Natural killer cell (primary cell): ENCODE measurements around the gene HOXA6. TPM values are rescaled to one million over a fixed set of nuclear protein-coding genes. Genes with fewer than 3 reads are reported as not detected.

ENCODE experiments used
- ATAC-seq, 3 donors: fragments of 150-1000 bp in 2 of 3; fragments of 200-7000 bp in 1 of 3; cut with Tn5 transposase; 1 replicate in 1 of 3; 2 replicates in 2 of 3; pipeline ENCODE4 v1.10.0; 2021; ENCODE audit warnings: mild to moderate bottlenecking in 2 of 3, moderate library complexity in 2 of 3
- DNase-seq, 2 donors: peaks; one replicate each; pipeline versions ENCODE4 v3.0.0 to v3.0.0-alpha.2; 2013 to 2021; ENCODE audit warnings: mixed read lengths in 1 of 2
- H3K27ac ChIP-seq: one replicate; pipeline ENCODE4 v1.5.1; 2013; ENCODE audit warnings: mild to moderate bottlenecking, low read length
- H3K27me3 ChIP-seq: one replicate; pipeline ENCODE4 v1.6.1; 2013; ENCODE audit warnings: low read length; ENCODE audit not compliant: control insufficient read depth, insufficient read depth
- H3K36me3 ChIP-seq: one replicate; pipeline ENCODE4 v1.6.1; 2013; ENCODE audit warnings: low read length; ENCODE audit not compliant: control insufficient read depth, insufficient read depth
- H3K4me1 ChIP-seq: one replicate; pipeline ENCODE4 v1.6.1; 2013; ENCODE audit warnings: low read length; ENCODE audit not compliant: control insufficient read depth, insufficient read depth
- H3K4me3 ChIP-seq: one replicate; pipeline ENCODE4 v1.5.1; 2013; ENCODE audit warnings: low read length
- H3K9me3 ChIP-seq: one replicate; pipeline ENCODE4 v1.6.1; 2013; ENCODE audit warnings: low read length; ENCODE audit not compliant: control insufficient read depth, insufficient read depth
- H3K27ac Mint-ChIP-seq, 2 donors: one replicate each; pipeline ENCODE4 v1.8.0; 2022; ENCODE audit warnings: mild to moderate bottlenecking in 2 of 2, mixed read lengths in 2 of 2, moderate library complexity in 1 of 2
- H3K27me3 Mint-ChIP-seq, 2 donors: one replicate each; pipeline ENCODE4 v1.8.0; 2022; ENCODE audit warnings: low read depth in 2 of 2, mixed read lengths in 2 of 2
- H3K36me3 Mint-ChIP-seq: one replicate; pipeline ENCODE4 v1.8.0; 2022; ENCODE audit warnings: mixed read lengths
- H3K4me1 Mint-ChIP-seq, 2 donors: one replicate each; pipeline ENCODE4 v1.8.0; 2022; ENCODE audit warnings: mixed read lengths in 2 of 2
- H3K4me3 Mint-ChIP-seq: one replicate; pipeline ENCODE4 v1.8.0; 2022; ENCODE audit warnings: mild to moderate bottlenecking, moderate library complexity, mixed read lengths
- H3K9me3 Mint-ChIP-seq, 2 donors: one replicate each; pipeline ENCODE4 v1.8.0; 2022; ENCODE audit warnings: mixed read lengths in 2 of 2
- CTCF ChIP-seq: fragments of 200-600 bp; IDR thresholded peaks from one replicate; pipeline ENCODE4 v1.8.0; 2022; ENCODE audit warnings: antibody characterized with exemption
- WGBS: methylation state at CpG from one replicate; pipeline ENCODE4 v1.1.7; 2013; ENCODE audit warnings: missing lambda C conversion rate; ENCODE audit not compliant: insufficient coverage; 5-methylcytosine and 5-hydroxymethylcytosine counted together
- intact Hi-C: fragments of 100-400 bp; cut with micrococcal nuclease; formaldehyde crosslinking; loops from one replicate; pipeline ENCODE4 v1.14.2; 2022
- total RNA-seq, 4 donors: library from RNA; stranded (reverse); fragments of 120-200 nt in 1 of 4; gene quantifications; one replicate each; pipeline versions ENCODE4 v1.2.3 to v1.2.4, GENCODE V29; 2013 to 2022

HOXA6 gene
- total RNA-seq, 3 donors from 2014 or later (not counting 1 experiment from before 2014, with no cell fraction given) = 0.28 to 0.65 (median 0.43) TPM

GRCh38 chr7:27182285-27182841, 34.8 kb upstream of the HOXA6 start:
- Mint-ChIP-seq H3K27me3 (peaks cover 68 to 79% of the 10 kb centered on the region in 2 donors), H3K9me3 (no peaks in the 10 kb centered on the region), H3K4me1 (peaks cover 27 to 37% of the 10 kb centered on the region in 2 donors), H3K27ac (no peak overlapping the region), H3K4me3 (peak overlapping the region; percentile 37), H3K36me3 (peaks cover 7% of the 10 kb centered on the region)
- Histone ChIP-seq H3K9me3 (no peaks in the 10 kb centered on the region), H3K4me3 (no peak overlapping the region), H3K27me3 (peaks cover 80% of the 10 kb centered on the region), H3K4me1 (peaks cover 42% of the 10 kb centered on the region), H3K27ac (no peak overlapping the region), H3K36me3 (no peaks in the 10 kb centered on the region)
- ATAC-seq (no peak), DNase-seq (no peak)
- intact Hi-C loops = no loop called here
- no peak for TF ChIP-seq CTCF
- WGBS = 60% methylated on average over 4 of the region's 4 CpGs

- 86% methylated on average over 3 of the region's 4 CpGs for WGBS
- peaks cover 42% of the 10 kb centered on the region for H3K4me1 ChIP-seq
- Mint-ChIP-seq H3K27me3 (peaks cover 64 to 74% of the 10 kb centered on the region in 2 donors), H3K4me3 (no peak overlapping the region), H3K9me3 (no peaks in the 10 kb centered on the region), H3K4me1 (peaks cover 27 to 37% of the 10 kb centered on the region in 2 donors), H3K27ac (no peak overlapping the region), H3K36me3 (peaks cover 7% of the 10 kb centered on the region)
- intact Hi-C loops = no loop called here
- ATAC-seq = no peak
- no peak for TF ChIP-seq CTCF
- DNase-seq = peak in 1 of 2 donors; percentile 12
- no peak overlapping the region for H3K27ac ChIP-seq
- no peaks in the 10 kb centered on the region for H3K9me3 ChIP-seq
- H3K4me3 ChIP-seq = no peak overlapping the region
- H3K27me3 ChIP-seq = peaks cover 74% of the 10 kb centered on the region
- no peaks in the 10 kb centered on the region for H3K36me3 ChIP-seq
Measured at GRCh38 chr7:27181795-27182275, 34.3 kb upstream of the HOXA6 start.

DNA sequence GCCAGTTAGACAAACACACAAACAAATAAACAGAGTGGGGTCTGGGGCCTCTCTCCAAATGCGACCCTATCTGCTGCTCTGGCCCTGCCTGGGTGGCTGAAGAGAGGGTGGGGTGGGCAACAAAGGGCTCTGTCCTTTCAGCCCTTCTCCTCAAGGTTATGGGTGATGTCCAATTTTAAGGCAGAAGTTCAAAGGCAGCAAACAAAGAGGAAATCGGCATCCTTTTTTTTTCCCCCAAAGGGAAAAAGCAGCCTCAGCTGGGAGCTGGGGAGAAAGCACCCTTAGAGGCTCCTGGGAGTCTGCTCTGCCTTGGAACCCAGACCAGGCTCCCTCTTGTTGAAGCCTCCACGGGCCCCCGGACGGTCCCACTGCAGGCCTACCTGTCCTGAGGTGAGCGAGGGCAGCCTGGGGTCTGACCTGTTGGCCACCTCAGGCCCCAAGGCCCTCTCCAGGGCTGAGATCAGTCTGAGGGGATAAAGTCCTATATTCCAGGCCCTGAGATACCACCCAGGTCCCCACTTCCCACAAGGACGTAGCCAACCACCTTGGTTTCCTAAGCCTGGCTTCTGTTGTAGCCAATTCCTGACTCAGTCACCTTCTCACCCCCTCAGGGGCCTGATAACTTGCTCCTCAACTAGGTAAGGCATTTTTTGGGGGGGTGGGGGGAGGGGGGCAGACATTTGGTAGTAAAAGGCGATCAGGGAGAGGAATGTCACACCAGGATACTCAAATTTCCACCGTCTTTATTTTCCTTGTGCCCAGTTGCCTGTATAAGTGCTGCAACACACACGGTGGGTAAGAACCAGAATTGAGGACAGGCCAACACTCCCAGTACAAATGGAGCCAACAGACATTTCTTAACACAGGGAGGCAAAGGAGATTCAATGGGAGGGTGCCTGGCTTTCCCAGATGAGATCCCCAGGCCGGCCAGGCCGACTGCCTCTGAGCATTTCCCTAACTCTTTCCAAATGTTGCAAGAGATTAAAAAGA, 33.2 kb upstream of the HOXA6 start:
- 90% methylated on average over 12 of the region's 12 CpGs for WGBS
- no peaks in the 10 kb centered on the region for H3K9me3 Mint-ChIP-seq
- peaks cover 38% of the 10 kb centered on the region for H3K4me1 ChIP-seq
- no peak overlapping the region for H3K4me3 Mint-ChIP-seq
- intact Hi-C loops = no loop called here
- H3K36me3 Mint-ChIP-seq = peaks cover 7% of the 10 kb centered on the region
- no peak for TF ChIP-seq CTCF
- H3K4me1 Mint-ChIP-seq = peaks cover 17 to 30% of the 10 kb centered on the region in 2 donors
- no peak overlapping the region for H3K27ac ChIP-seq
- H3K27me3 Mint-ChIP-seq = peaks cover 58 to 69% of the 10 kb centered on the region in 2 donors
- no peak overlapping the region for H3K4me3 ChIP-seq
- H3K27me3 ChIP-seq = peaks cover 70% of the 10 kb centered on the region
- no peaks in the 10 kb centered on the region for H3K9me3 ChIP-seq
- DNase-seq (peak in 1 of 2 donors; percentile 15), ATAC-seq (no peak)
- H3K27ac Mint-ChIP-seq = no peak overlapping the region
- H3K36me3 ChIP-seq = no peaks in the 10 kb centered on the region
